ENCODE measurements around the gene PRKG1. TPM values are rescaled to one million over a fixed set of nuclear protein-coding genes. Genes with fewer than 3 reads are reported as not detected.

PRKG1 gene
- total and polyA plus RNA-seq, 2 experiments from 2014 or later, result 18.2 to 21.1 TPM

DNA sequence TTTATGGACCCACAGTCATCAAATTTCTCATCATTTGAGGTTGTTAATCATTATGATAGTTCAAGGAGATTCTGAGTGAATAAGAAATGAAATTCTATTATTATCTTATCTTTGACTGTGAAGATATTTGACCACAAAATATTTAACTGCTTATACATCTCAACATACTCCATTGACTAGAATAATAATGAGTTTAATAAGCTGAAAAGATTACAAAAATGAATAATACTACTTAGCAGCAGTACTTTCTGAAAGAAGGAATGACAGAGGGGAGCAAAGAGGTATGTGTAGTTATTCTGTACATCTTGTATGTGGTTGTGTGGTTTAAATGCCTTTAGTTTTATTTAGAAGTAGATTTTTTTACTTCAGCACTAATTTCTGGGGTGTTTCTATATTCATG, 214.2 kb downstream of the PRKG1 start (continued):
- TF ChIP-seq, protein P1, sequence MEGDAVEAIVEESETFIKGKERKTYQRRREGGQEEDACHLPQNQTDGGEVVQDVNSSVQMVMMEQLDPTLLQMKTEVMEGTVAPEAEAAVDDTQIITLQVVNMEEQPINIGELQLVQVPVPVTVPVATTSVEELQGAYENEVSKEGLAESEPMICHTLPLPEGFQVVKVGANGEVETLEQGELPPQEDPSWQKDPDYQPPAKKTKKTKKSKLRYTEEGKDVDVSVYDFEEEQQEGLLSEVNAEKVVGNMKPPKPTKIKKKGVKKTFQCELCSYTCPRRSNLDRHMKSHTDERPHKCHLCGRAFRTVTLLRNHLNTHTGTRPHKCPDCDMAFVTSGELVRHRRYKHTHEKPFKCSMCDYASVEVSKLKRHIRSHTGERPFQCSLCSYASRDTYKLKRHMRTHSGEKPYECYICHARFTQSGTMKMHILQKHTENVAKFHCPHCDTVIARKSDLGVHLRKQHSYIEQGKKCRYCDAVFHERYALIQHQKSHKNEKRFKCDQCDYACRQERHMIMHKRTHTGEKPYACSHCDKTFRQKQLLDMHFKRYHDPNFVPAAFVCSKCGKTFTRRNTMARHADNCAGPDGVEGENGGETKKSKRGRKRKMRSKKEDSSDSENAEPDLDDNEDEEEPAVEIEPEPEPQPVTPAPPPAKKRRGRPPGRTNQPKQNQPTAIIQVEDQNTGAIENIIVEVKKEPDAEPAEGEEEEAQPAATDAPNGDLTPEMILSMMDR (conservative IDR thresholded peaks at IDR 0.05; ENCODE audit: low read depth in 2 of 2), result no peak

DNA sequence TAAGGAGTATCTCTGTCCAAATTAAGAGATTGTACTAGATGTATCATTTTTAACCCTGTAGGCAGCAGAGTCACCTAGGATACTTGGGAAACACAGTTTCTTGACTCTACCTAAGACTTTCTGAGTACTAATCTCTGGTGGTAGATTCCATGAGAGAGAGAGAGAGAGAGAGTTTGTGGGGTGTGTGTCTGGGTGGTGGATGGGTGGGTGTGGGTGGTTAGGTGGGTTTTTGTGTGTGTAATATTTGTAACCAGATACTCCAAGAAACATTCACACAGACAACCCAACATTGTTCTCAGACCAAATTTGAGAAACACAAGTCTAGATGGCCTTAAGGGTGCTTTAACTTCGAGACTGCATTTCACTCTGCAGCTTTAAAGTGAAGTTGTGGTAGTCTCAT, 215.2 kb downstream of the PRKG1 start:
- Histone ChIP-seq H3K27me3 (ENCODE audit: insufficient read depth) (no peaks in the 10 kb centered on the region), H3K27ac (ENCODE audit: low read depth) (no peak overlapping the region), H3F3A (replicated peaks; ENCODE audit: low read depth) (no peaks in the 10 kb centered on the region), H3K79me2 (replicated peaks; ENCODE audit: insufficient read depth) (no peaks in the 10 kb centered on the region), H3K9me2 (ENCODE audit: insufficient read depth) (no peaks in the 10 kb centered on the region), H3K4me3 (no peak overlapping the region), H4K20me1 (replicated peaks; ENCODE audit: insufficient read depth) (no peaks in the 10 kb centered on the region), H3K4me2 (no peak overlapping the region), H2AFZ (no peak overlapping the region), H3K36me3 (ENCODE audit: insufficient read depth) (no peaks in the 10 kb centered on the region), H3K4me1 (ENCODE audit: insufficient read depth) (0 out of 2 replicates have a peak, but pooled peaks cover 8% of the 10 kb centered on the region)
- H3K27ac Mint-ChIP-seq, result no peak overlapping the region
- H3K4me3 Mint-ChIP-seq, result no peak overlapping the region
- H3K4me1 Mint-ChIP-seq, result peaks cover 4% of the 10 kb centered on the region; the same call in 2 of the 3 replicates
- no peaks in the 10 kb centered on the region for H3K27me3 Mint-ChIP-seq (ENCODE audit: insufficient read depth, low read depth, poor library complexity)
- ATAC-seq, result no peak
- H3K36me3 Mint-ChIP-seq (ENCODE audit: low read depth), result no peaks in the 10 kb centered on the region
- no peak for DNase-seq (ENCODE audit: low spot score)
- H3K9me3 Mint-ChIP-seq, result no peaks in the 10 kb centered on the region; the same call in 2 of the 3 replicates
- TF ChIP-seq EZH2phosphoT487 (IDR thresholded peaks at IDR 0.05; ENCODE audit: unreplicated experiment) (no peak), REST (IDR thresholded peaks at IDR 0.05; ENCODE audit: unreplicated experiment) (no peak), EZH2 (IDR thresholded peaks at IDR 0.05; ENCODE audit: low read depth, unreplicated experiment) (no peak), ZNF331 (CRISPR knock-in tag; IDR thresholded peaks at IDR 0.05; ENCODE audit: low read depth) (no peak), NANOG (IDR thresholded peaks at IDR 0.05; ENCODE audit: borderline replicate concordance) (no peak), POLR2AphosphoS5 (IDR thresholded peaks at IDR 0.05; ENCODE audit: low read depth) (no peak), ZNF114 (CRISPR knock-in tag; IDR thresholded peaks at IDR 0.05) (no peak), STAT1 (IDR thresholded peaks at IDR 0.05; ENCODE audit: unreplicated experiment) (no peak), CREB1 (CRISPR knock-in tag; IDR thresholded peaks at IDR 0.05; ENCODE audit: low read depth) (no peak)
- TF ChIP-seq, protein P2, sequence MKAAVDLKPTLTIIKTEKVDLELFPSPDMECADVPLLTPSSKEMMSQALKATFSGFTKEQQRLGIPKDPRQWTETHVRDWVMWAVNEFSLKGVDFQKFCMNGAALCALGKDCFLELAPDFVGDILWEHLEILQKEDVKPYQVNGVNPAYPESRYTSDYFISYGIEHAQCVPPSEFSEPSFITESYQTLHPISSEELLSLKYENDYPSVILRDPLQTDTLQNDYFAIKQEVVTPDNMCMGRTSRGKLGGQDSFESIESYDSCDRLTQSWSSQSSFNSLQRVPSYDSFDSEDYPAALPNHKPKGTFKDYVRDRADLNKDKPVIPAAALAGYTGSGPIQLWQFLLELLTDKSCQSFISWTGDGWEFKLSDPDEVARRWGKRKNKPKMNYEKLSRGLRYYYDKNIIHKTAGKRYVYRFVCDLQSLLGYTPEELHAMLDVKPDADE (IDR thresholded peaks at IDR 0.05), result no peak
- TF ChIP-seq, protein P1 (conservative IDR thresholded peaks at IDR 0.05; ENCODE audit: low read depth in 2 of 2), result no peak

Measured in GM23338 (cell line).